Activated T-cell treated with anti-CD3 and anti-CD28 coated beads, Interleukin-2, amount 50 U/mL, for 24 hours (primary cell): ENCODE data around the gene STK10.

Experiments used
- DNase-seq: peaks from one replicate; pipeline ENCODE4 v3.0.0-alpha.2; 2020
- H3K27ac Mint-ChIP-seq: 2 replicates; pipeline ENCODE4 v1.8.0; 2020; ENCODE audit warnings: mild to moderate bottlenecking, mixed read lengths
- H3K27me3 Mint-ChIP-seq: 2 replicates; pipeline ENCODE4 v1.8.0; 2020; ENCODE audit warnings: mixed read lengths
- H3K36me3 Mint-ChIP-seq: 2 replicates; pipeline ENCODE4 v1.8.0; 2020; ENCODE audit warnings: low read depth, mixed read lengths
- H3K4me1 Mint-ChIP-seq: 2 replicates; pipeline ENCODE4 v1.8.0; 2020; ENCODE audit warnings: low read depth, mixed read lengths
- H3K4me3 Mint-ChIP-seq: 2 replicates; pipeline ENCODE4 v1.8.0; 2020; ENCODE audit warnings: mild to moderate bottlenecking, moderate library complexity, mixed read lengths
- H3K9me3 Mint-ChIP-seq: 2 replicates; pipeline ENCODE4 v1.8.0; 2020; ENCODE audit warnings: mixed read lengths

STK10 gene

GRCh38 chr5:172188033-172188892 lies at the start of gene STK10:
Gene STK10, minus strand, starts transcription at chr5:172188224. Its CDS starts 182 bp downstream, at chr5:172188042.
- Mint-ChIP-seq H3K36me3 (peaks cover 45% of the 10 kb centered on the region), H3K4me3 (peak within 1 kb of the TSS; percentile 99), H3K4me1 (peaks cover 35% of the 10 kb centered on the region), H3K27ac (peak within 1 kb of the TSS; percentile 98), H3K9me3 (no peaks in the 10 kb centered on the region), H3K27me3 (no peaks in the 10 kb centered on the region)
- peak; percentile 94 for DNase-seq

DNA sequence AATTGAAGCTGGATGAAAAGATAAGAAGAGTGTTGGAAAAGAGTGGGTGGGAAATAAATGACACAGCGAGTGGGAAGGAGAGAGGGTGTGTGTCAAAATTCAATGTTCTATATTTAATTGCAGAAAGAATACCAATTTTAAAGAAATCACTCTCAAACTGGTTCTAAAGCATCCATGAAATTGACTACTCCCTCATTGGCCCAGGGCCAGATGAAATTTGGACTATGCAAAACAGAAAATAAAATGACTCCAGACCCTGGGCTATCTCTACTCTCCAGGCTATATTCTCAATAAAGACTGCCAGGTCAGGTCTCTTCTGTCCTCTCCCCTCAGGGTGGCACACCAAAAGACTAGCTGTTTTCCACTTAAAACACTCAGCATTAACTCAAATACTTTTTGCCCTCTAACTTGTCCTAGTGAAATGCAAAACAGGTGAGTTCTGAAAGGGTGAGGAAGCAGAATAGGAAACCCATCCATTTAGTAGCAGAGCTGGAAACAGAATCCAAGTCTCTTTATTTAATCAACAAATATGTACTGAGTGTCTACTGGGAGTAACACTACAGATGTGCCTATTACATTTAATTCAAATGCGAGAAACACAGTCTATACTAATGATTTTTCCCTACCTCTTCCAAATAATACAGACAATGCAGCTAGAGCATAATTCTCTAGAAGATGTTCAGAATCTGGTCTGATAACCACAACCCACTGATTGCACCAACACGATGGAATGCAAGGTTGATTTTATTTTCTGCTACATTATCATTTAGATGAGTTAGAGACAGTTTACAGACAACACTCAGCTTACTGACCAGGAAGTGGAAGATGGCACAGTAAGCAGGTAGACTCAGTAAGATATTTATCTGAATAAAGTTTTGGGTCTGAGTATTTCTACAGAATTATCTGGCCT lies 48.1 kb upstream of the STK10 start:
- no peaks in the 10 kb centered on the region for H3K27me3 Mint-ChIP-seq
- no peak overlapping the region for H3K4me3 Mint-ChIP-seq
- DNase-seq, result no peak
- no peak overlapping the region for H3K27ac Mint-ChIP-seq
- H3K4me1 Mint-ChIP-seq, result peaks cover 47% of the 10 kb centered on the region
- H3K36me3 Mint-ChIP-seq, result peaks cover 30% of the 10 kb centered on the region
- H3K9me3 Mint-ChIP-seq, result no peaks in the 10 kb centered on the region

DNA sequence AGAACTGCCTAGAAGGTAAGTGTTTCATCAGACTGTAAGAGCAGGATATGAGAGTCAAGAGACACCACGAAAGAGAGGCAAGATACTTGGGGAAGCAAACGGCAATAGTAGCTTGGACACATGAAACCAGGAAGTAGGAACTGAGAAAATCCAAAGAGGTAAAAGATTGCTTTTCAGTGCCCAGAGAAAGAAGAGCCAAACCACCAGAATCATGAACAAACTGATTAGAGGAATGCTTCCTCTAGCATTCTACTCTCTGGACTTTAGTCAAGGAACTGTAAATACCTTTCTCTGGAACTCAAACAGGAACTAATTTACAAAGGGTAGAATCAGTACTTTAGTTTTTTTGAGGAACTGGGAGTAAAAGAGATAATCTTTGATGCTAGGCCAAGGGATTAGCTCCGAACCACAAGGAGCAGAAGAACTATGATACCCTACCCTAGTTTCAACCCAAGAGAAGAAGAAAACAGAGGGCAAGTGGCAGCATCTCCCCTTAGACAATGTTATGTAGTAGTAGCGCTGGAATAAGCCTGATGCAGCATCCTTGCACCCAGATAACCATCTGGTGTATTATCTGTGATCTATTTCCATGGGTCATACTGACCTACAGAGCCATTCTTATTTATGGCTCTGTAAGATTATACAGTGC lies 47.2 kb upstream of the STK10 start:
- H3K27ac Mint-ChIP-seq, result peak overlapping the region; percentile 35
- H3K4me3 Mint-ChIP-seq, result no peak overlapping the region
- no peak for DNase-seq
- H3K27me3 Mint-ChIP-seq, result no peaks in the 10 kb centered on the region
- H3K4me1 Mint-ChIP-seq, result peaks cover 52% of the 10 kb centered on the region
- peaks cover 37% of the 10 kb centered on the region for H3K36me3 Mint-ChIP-seq
- no peaks in the 10 kb centered on the region for H3K9me3 Mint-ChIP-seq

DNA sequence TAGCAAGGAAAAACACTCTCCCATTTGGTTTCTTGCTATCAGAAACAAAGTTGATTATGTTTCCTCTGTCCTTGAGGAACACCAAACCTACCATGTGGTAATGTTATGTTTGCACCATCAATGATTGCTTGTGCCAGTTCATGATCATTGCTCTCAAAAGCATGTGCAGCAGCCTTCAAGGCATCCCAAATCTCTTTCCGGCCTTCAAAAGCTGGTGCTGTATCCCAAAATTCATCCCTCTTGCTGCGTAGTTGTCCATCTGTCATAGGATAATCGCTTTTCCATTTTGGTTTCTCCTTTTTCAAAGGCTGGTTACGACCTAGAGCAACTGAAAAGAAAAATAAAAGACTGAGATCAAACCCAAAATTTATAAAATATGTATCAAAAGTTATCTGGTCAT lies 46.0 kb upstream of the STK10 start:
- DNase-seq, result no peak
- H3K27ac Mint-ChIP-seq, result no peak overlapping the region
- no peaks in the 10 kb centered on the region for H3K27me3 Mint-ChIP-seq
- peaks cover 60% of the 10 kb centered on the region for H3K4me1 Mint-ChIP-seq
- no peaks in the 10 kb centered on the region for H3K9me3 Mint-ChIP-seq
- no peak overlapping the region for H3K4me3 Mint-ChIP-seq
- peaks cover 44% of the 10 kb centered on the region for H3K36me3 Mint-ChIP-seq

GRCh38 chr5:172229904-172230303 lies 41.9 kb upstream of the STK10 start:
- Mint-ChIP-seq H3K36me3 (peaks cover 72% of the 10 kb centered on the region), H3K4me1 (peaks cover 46% of the 10 kb centered on the region), H3K9me3 (no peaks in the 10 kb centered on the region), H3K27me3 (no peaks in the 10 kb centered on the region), H3K27ac (peak overlapping the region; percentile 82), H3K4me3 (peak overlapping the region; percentile 1)
- DNase-seq, result no peak

- Mint-ChIP-seq H3K4me3 (peak overlapping the region; percentile 38), H3K4me1 (peaks cover 50% of the 10 kb centered on the region), H3K27me3 (no peaks in the 10 kb centered on the region), H3K27ac (peak overlapping the region; percentile 92), H3K36me3 (peaks cover 60% of the 10 kb centered on the region), H3K9me3 (no peaks in the 10 kb centered on the region)
- DNase-seq, result no peak
Measured at GRCh38 chr5:172224996-172225395, 37.0 kb upstream of the STK10 start.

DNA sequence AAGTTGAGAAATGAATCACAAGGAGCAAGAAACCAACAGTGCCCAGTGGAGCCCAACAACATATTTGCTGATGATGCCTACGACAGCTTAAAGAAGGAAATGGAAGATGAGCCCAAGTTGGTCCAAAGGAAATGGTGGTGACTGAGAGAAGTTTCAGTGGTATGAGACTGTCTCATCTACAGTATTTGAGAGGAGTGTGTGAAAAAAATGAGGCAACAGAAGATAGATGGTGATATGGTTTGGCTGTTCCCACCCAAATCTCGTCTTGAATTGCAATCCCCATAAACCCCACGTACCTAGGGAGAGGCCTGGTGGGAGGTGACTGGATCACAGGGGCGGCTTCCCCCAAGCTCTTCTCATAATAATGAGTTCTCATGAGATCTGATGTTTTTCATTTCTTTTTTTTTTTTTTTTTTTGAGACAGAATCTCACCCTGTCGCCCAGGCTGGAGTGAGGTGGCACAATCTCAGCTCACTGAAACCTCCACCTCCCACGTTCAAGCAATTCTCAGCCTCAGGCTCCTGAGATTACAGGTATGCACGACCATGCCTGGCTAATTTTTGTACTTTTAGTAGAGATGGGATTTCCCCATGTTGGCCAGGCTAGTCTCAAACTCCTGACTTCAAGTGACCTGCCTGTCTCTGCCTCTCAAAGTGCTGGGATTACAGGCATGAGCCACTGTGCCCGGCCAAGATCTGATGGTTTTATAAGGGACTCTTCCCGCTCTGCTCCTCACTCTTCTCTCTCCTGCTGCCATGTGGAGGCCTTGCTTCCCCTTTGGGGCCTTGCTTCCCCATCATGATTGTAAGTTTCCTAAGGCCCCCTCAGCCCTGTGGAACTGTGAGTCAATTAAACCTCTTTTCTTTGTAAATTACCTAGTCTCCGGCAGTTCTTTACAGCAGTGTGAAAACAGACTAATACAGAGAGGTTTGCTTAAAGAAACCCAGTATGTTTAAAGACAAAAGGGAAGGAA lies 36.2 kb upstream of the STK10 start:
- Mint-ChIP-seq H3K36me3 (peaks cover 64% of the 10 kb centered on the region), H3K27ac (peak overlapping the region; percentile 92), H3K27me3 (no peaks in the 10 kb centered on the region), H3K4me1 (peaks cover 43% of the 10 kb centered on the region), H3K9me3 (peaks cover 7% of the 10 kb centered on the region), H3K4me3 (peak overlapping the region; percentile 38)
- DNase-seq, result peak; percentile 74

GRCh38 chr5:172219296-172219695 lies 31.3 kb upstream of the STK10 start:
- H3K4me3 Mint-ChIP-seq, result no peak overlapping the region
- no peak for DNase-seq
- peaks cover 21% of the 10 kb centered on the region for H3K4me1 Mint-ChIP-seq
- H3K27ac Mint-ChIP-seq, result no peak overlapping the region
- H3K9me3 Mint-ChIP-seq, result peaks cover 11% of the 10 kb centered on the region
- peaks cover 63% of the 10 kb centered on the region for H3K36me3 Mint-ChIP-seq
- no peaks in the 10 kb centered on the region for H3K27me3 Mint-ChIP-seq

- Mint-ChIP-seq H3K4me3 (no peak overlapping the region), H3K4me1 (peaks cover 4% of the 10 kb centered on the region), H3K36me3 (peaks cover 62% of the 10 kb centered on the region), H3K27me3 (no peaks in the 10 kb centered on the region), H3K27ac (no peak overlapping the region), H3K9me3 (peaks cover 11% of the 10 kb centered on the region)
- DNase-seq, result no peak
Measured at GRCh38 chr5:172216345-172216744, 28.3 kb upstream of the STK10 start.

GRCh38 chr5:172213126-172213525 lies 25.1 kb upstream of the STK10 start:
- Mint-ChIP-seq H3K27ac (no peak overlapping the region), H3K27me3 (no peaks in the 10 kb centered on the region)
- DNase-seq, result no peak

GRCh38 chr5:172211676-172212075 lies 23.7 kb upstream of the STK10 start:
- H3K4me3 Mint-ChIP-seq, result no peak overlapping the region
- no peak for DNase-seq
- peaks cover 33% of the 10 kb centered on the region for H3K36me3 Mint-ChIP-seq
- H3K9me3 Mint-ChIP-seq, result no peaks in the 10 kb centered on the region
- peaks cover 8% of the 10 kb centered on the region for H3K4me1 Mint-ChIP-seq
- no peaks in the 10 kb centered on the region for H3K27me3 Mint-ChIP-seq
- H3K27ac Mint-ChIP-seq, result no peak overlapping the region

More at GRCh38 chr5:172213126-172213525, 25.1 kb upstream of the STK10 start:
- Mint-ChIP-seq H3K4me3 (no peak overlapping the region), H3K36me3 (peaks cover 42% of the 10 kb centered on the region), H3K9me3 (no peaks in the 10 kb centered on the region), H3K4me1 (peaks cover 4% of the 10 kb centered on the region)

- DNase-seq, result no peak
- H3K4me3 Mint-ChIP-seq, result no peak overlapping the region
- H3K36me3 Mint-ChIP-seq, result peaks cover 23% of the 10 kb centered on the region
- no peak overlapping the region for H3K27ac Mint-ChIP-seq
- no peaks in the 10 kb centered on the region for H3K9me3 Mint-ChIP-seq
- peaks cover 6% of the 10 kb centered on the region for H3K4me1 Mint-ChIP-seq
- no peaks in the 10 kb centered on the region for H3K27me3 Mint-ChIP-seq
Measured at GRCh38 chr5:172209714-172210113, 21.7 kb upstream of the STK10 start.

DNA sequence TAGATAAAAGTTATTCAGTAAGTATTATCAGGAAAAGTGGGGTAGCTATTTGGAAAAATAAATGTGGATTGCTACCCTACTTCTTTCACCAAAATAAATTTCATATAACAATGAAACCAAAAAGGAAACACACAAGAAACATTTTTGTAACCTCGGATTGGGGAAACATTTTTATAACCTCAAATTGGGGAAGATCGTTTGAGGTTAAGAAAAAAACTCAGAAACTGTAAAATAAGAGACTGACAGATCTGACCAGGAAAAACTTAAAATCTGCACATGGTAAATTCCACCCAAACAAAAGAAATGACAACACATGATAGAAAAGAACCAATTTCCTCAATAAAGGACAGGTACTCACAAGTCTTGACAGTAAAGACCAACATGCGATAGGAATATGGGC lies 19.5 kb upstream of the STK10 start:
- DNase-seq, result no peak
- Mint-ChIP-seq H3K4me3 (no peak overlapping the region), H3K27me3 (no peaks in the 10 kb centered on the region), H3K4me1 (peaks cover 6% of the 10 kb centered on the region), H3K9me3 (no peaks in the 10 kb centered on the region), H3K27ac (no peak overlapping the region), H3K36me3 (peaks cover 19% of the 10 kb centered on the region)
